Measurements from ENCODE around the gene EIF6.
"Not testable (repeated sequence)": the region's sequence is repeated elsewhere in the genome, so short reads cannot be mapped to it uniquely, and the experiment has no call there.

EIF6 gene

DNA sequence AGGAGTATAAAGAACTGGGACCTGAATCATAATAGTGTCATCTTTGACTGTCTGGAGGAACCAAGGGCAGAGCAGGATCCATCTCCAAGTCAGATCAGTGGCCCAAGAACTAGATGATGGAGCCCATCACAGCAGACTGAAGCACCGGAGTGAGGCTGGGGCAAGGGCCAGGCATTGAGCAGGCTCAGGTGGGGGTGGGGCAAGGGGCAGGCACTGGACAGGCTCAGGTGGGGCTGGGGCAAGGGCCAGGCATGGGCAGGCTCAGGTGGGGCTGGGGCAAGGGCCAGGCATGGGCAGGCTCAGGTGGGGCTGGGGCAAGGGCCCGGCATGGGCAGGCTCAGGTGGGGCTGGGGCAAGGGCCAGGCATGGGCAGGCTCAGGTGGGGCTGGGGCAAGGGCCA lies 32.0 kb downstream of the EIF6 start:
- Mint-ChIP-seq H3K4me3 (peak overlapping the region; percentile 69), H3K4me1 (ENCODE audit: low read depth) (peaks cover 28% of the 10 kb centered on the region), H3K27ac (peak overlapping the region; percentile 96), H3K36me3 (ENCODE audit: low read depth) (peaks cover 10% of the 10 kb centered on the region)
- not testable (repeated sequence) for H3K9me3 Mint-ChIP-seq; H3K27me3 Mint-ChIP-seq (ENCODE audit: low read depth)

GRCh38 chr20:35252037-35252461 lies 32.5 kb downstream of the EIF6 start:
- H3K4me1 Mint-ChIP-seq (ENCODE audit: low read depth), result peaks cover 28% of the 10 kb centered on the region
- H3K9me3 Mint-ChIP-seq, result no peaks in the 10 kb centered on the region
- peak overlapping the region; percentile 96 for H3K27ac Mint-ChIP-seq
- H3K27me3 Mint-ChIP-seq (ENCODE audit: low read depth), result no peaks in the 10 kb centered on the region
- H3K4me3 Mint-ChIP-seq, result peak overlapping the region; percentile 69
- H3K36me3 Mint-ChIP-seq (ENCODE audit: low read depth), result peaks cover 9% of the 10 kb centered on the region

DNA sequence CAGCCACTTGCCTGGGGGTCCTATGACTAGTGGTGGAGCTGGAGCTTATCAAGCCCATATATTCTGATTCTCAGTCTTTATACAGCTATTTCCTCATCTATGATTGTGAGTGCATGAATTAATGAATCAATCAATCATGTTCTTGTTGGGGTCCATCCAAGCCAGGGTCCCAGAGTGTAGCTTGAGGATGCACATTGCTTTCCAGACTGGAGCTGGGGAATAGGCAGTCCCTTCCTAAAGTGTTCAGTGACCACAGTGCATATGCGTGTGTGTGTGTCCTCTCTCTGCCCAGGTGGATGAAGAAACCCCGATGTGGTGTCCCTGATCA lies 33.0 kb downstream of the EIF6 start:
- H3K9me3 Mint-ChIP-seq, result no peaks in the 10 kb centered on the region
- peak overlapping the region; percentile 60 for H3K4me3 Mint-ChIP-seq
- H3K27ac Mint-ChIP-seq, result peak overlapping the region; percentile 96
- H3K36me3 Mint-ChIP-seq (ENCODE audit: low read depth), result peaks cover 9% of the 10 kb centered on the region
- H3K27me3 Mint-ChIP-seq (ENCODE audit: low read depth), result no peaks in the 10 kb centered on the region
- H3K4me1 Mint-ChIP-seq (ENCODE audit: low read depth), result peaks cover 28% of the 10 kb centered on the region

GRCh38 chr20:35248641-35249475 lies 35.7 kb downstream of the EIF6 start:
- peaks cover 26% of the 10 kb centered on the region for H3K4me1 Mint-ChIP-seq (ENCODE audit: low read depth)
- no peak overlapping the region for H3K4me3 Mint-ChIP-seq
- H3K27ac Mint-ChIP-seq, result no peak overlapping the region
- H3K36me3 Mint-ChIP-seq (ENCODE audit: low read depth), result peaks cover 3% of the 10 kb centered on the region
- no peaks in the 10 kb centered on the region for H3K27me3 Mint-ChIP-seq (ENCODE audit: low read depth)
- H3K9me3 Mint-ChIP-seq, result no peaks in the 10 kb centered on the region

GRCh38 chr20:35246723-35247122 lies 37.8 kb downstream of the EIF6 start:
- H3K9me3 Mint-ChIP-seq, result no peaks in the 10 kb centered on the region
- H3K27me3 Mint-ChIP-seq (ENCODE audit: low read depth), result no peaks in the 10 kb centered on the region
- no peak overlapping the region for H3K27ac Mint-ChIP-seq
- H3K36me3 Mint-ChIP-seq (ENCODE audit: low read depth), result no peaks in the 10 kb centered on the region
- H3K4me3 Mint-ChIP-seq, result no peak overlapping the region
- H3K4me1 Mint-ChIP-seq (ENCODE audit: low read depth), result peaks cover 15% of the 10 kb centered on the region

- Mint-ChIP-seq H3K27me3 (ENCODE audit: low read depth) (no peaks in the 10 kb centered on the region), H3K4me3 (no peak overlapping the region), H3K36me3 (ENCODE audit: low read depth) (no peaks in the 10 kb centered on the region), H3K27ac (no peak overlapping the region), H3K4me1 (ENCODE audit: low read depth) (no peaks in the 10 kb centered on the region), H3K9me3 (no peaks in the 10 kb centered on the region)
Measured at GRCh38 chr20:35243986-35244385, 40.6 kb downstream of the EIF6 start.

DNA sequence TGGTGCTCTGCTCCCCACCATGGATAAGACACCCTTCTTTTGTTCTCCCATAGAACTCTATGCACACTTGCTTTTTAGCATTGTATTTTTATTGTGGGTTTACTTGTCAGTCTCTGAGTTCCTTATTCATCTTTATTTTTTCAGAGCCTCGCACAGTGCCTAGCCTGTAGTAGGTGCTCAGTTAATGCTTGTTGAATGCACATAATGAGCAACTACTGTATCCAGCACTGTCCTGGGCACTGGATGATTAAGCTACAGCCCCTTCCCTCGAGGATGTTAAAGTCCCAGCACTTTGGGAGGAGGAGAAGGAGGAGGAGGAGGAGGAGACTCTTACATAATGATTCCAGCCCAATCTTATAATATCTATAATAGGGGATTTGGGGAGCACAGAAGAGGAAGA lies 41.3 kb downstream of the EIF6 start:
- no peak overlapping the region for H3K4me3 Mint-ChIP-seq
- peaks cover 3% of the 10 kb centered on the region for H3K4me1 Mint-ChIP-seq (ENCODE audit: low read depth)
- H3K27ac Mint-ChIP-seq, result no peak overlapping the region
- H3K36me3 Mint-ChIP-seq (ENCODE audit: low read depth), result no peaks in the 10 kb centered on the region
- no peaks in the 10 kb centered on the region for H3K27me3 Mint-ChIP-seq (ENCODE audit: low read depth)
- no peaks in the 10 kb centered on the region for H3K9me3 Mint-ChIP-seq

DNA sequence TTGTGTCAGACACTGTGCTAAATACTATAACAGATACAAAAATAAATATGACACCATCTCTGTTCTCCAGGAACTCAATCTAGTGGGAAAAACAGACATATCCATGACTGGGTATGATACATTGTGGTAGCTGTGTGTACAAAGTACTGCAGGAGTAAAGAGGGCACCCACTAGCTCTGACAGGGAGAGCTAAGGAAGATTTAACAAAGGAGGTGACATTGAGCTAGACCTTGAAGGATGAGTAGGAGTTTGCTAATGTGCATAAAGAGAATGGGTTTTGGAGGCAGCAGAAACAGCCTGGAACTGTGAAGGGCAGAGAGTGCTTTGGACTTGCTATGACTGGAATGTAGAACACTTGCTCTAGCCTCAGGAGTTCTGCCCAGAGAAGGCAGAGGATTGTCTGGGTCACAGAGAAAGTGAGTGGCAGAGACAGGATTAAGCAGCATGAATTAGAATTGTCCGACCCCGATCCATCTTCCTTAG lies 43.7 kb downstream of the EIF6 start:
- Mint-ChIP-seq H3K36me3 (ENCODE audit: low read depth) (peaks cover 3% of the 10 kb centered on the region), H3K9me3 (no peaks in the 10 kb centered on the region), H3K27me3 (ENCODE audit: low read depth) (no peaks in the 10 kb centered on the region), H3K27ac (no peak overlapping the region), H3K4me1 (ENCODE audit: low read depth) (peaks cover 3% of the 10 kb centered on the region), H3K4me3 (no peak overlapping the region)

- Mint-ChIP-seq H3K4me3 (no peak overlapping the region), H3K4me1 (ENCODE audit: low read depth) (peaks cover 3% of the 10 kb centered on the region), H3K27ac (no peak overlapping the region), H3K27me3 (ENCODE audit: low read depth) (no peaks in the 10 kb centered on the region), H3K9me3 (no peaks in the 10 kb centered on the region), H3K36me3 (ENCODE audit: low read depth) (peaks cover 3% of the 10 kb centered on the region)
Measured at GRCh38 chr20:35240083-35240810, 44.3 kb downstream of the EIF6 start.

DNA sequence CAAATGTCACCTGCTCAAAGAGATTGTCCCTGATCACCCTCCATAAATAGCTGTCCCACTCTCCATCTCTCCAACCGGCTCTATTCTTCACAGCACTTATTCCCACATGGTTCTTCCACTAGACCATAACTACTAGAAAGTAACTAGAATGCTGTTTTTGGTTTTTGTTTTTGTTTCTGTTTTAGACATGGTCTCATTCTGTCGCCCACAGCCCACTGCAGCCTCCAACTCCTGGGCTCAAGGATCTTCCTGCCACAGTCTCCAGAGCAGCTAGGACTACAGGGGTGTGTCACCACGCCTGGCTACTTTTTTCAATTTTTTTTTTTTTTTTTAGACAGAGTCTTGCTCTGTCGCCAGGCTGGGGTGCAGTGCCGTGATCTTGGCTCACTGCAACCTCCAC lies 45.8 kb downstream of the EIF6 start:
- H3K9me3 Mint-ChIP-seq, result no peaks in the 10 kb centered on the region
- no peak overlapping the region for H3K27ac Mint-ChIP-seq
- H3K4me3 Mint-ChIP-seq, result no peak overlapping the region
- no peaks in the 10 kb centered on the region for H3K27me3 Mint-ChIP-seq (ENCODE audit: low read depth)
- H3K36me3 Mint-ChIP-seq (ENCODE audit: low read depth), result peaks cover 3% of the 10 kb centered on the region
- H3K4me1 Mint-ChIP-seq (ENCODE audit: low read depth), result peaks cover 3% of the 10 kb centered on the region

DNA sequence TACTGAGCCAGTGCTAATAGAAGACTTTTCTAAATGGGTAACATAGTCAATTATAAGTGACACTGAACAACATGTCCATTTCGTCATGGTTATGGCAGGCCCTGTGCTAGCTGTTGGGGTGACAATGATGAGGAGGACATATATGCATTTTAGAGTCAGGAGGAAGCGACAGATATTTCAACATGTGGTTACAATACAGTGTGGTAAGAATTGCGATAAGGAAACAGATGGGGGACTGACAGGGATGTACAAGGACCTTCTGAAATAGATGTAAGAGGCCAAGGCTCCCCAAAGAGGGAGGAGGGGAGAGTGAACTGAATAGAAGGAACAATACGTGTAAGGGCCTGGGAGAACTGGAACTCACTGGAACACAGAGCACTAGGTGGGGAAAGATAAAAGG lies 46.4 kb downstream of the EIF6 start:
- Mint-ChIP-seq H3K9me3 (no peaks in the 10 kb centered on the region), H3K4me1 (ENCODE audit: low read depth) (peaks cover 3% of the 10 kb centered on the region), H3K27ac (no peak overlapping the region), H3K4me3 (no peak overlapping the region), H3K36me3 (ENCODE audit: low read depth) (peaks cover 3% of the 10 kb centered on the region), H3K27me3 (ENCODE audit: low read depth) (no peaks in the 10 kb centered on the region)

DNA sequence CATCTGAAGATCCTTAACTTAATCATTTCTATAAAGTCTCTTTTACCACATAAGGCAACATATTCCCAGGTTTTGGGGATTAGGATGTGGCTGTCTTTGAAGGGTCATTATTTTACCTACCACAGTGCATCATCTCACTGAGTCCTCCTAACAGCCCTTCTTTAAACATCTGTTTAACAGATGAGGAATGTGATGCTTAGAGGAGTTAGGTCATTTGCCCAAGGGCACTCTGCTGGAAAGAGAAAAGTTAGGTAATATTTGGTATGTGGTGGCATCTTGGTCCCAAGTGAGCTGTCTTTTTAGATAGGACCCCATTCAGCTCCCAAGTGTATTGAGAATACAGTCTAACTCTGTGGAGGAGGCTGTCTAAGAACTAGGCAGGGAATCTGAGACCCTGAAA lies 47.1 kb downstream of the EIF6 start:
- H3K9me3 Mint-ChIP-seq, result no peaks in the 10 kb centered on the region
- peaks cover 3% of the 10 kb centered on the region for H3K4me1 Mint-ChIP-seq (ENCODE audit: low read depth)
- H3K27me3 Mint-ChIP-seq (ENCODE audit: low read depth), result no peaks in the 10 kb centered on the region
- peaks cover 3% of the 10 kb centered on the region for H3K36me3 Mint-ChIP-seq (ENCODE audit: low read depth)
- no peak overlapping the region for H3K4me3 Mint-ChIP-seq
- no peak overlapping the region for H3K27ac Mint-ChIP-seq

DNA sequence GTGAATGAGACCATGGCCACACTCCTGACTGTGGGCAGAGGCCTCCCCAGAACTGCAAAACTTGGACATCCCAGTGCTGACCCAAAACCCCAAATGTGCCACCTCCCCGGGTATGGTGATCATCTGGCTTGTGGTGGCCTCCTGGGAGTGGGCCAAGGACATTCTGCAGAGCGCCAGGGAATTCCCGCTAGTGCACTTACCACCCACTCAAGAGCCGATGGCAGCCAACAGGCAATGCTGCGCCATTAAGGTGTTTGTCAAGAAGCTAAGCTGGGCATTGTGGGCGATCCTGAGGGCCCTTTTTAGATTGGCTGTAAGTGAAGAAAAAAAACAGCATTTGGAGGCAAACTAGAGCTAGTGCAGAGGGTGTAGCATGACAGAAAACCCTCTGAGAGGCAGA lies 48.7 kb downstream of the EIF6 start:
- H3K27me3 Mint-ChIP-seq (ENCODE audit: low read depth), result peaks cover 1% of the 10 kb centered on the region
- H3K4me1 Mint-ChIP-seq (ENCODE audit: low read depth), result peaks cover 3% of the 10 kb centered on the region
- no peak overlapping the region for H3K4me3 Mint-ChIP-seq
- peaks cover 3% of the 10 kb centered on the region for H3K36me3 Mint-ChIP-seq (ENCODE audit: low read depth)
- H3K9me3 Mint-ChIP-seq, result no peaks in the 10 kb centered on the region
- no peak overlapping the region for H3K27ac Mint-ChIP-seq

DNA sequence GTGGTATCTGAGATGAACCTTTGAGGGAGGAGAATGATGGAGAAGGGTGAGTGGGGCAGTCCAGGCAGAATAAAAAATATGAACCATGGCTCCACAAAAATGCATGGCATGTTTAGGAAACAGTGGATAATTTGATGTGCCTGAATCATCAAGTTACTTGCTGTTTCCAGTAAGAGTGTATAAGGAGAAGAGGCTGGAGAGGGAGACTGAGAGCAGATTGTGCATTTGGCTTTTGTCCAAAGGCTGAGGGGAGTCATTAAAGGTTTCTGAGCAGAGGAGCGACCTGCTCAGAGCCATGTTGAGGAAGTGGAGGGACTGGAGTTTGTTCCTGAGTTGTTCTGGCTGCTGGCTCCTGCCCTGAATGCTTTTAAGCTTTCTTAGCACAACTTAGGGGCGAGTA lies 52.0 kb downstream of the EIF6 start:
- peaks cover 3% of the 10 kb centered on the region for H3K36me3 Mint-ChIP-seq (ENCODE audit: low read depth)
- H3K27me3 Mint-ChIP-seq (ENCODE audit: low read depth), result peaks cover 27% of the 10 kb centered on the region
- H3K4me3 Mint-ChIP-seq, result no peak overlapping the region
- no peaks in the 10 kb centered on the region for H3K4me1 Mint-ChIP-seq (ENCODE audit: low read depth)
- H3K9me3 Mint-ChIP-seq, result no peaks in the 10 kb centered on the region
- no peak overlapping the region for H3K27ac Mint-ChIP-seq
